ENCODE results near the gene PLPPR4. TPM values are rescaled to one million over a fixed set of nuclear protein-coding genes. Genes with fewer than 3 reads are reported as not detected.

Gene PLPPR4
- polyA plus RNA-seq, 1 donor (not counting 4 experiments of a cell fraction or from before 2014, with no cell fraction given) = not detected

DNA sequence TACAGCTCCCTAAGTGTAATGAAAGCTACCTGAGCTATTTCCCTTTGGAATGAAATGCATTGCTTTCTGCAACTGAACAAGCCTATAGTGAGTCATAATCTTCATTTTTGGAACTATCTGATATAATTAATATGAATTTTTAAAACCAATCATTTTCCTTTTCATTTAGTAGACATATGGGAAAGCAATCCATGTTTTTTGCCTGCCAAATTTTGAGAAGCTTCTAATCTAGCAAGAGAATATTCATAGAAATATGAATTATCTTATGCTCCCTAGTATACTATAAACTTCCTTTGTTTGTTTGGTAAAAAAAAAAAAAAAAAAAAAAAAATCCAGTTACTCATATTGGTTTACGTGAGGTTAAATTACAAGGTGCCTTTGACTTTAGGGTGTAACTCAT is 68.3 kb downstream of the PLPPR4 start:
- no peaks in the 10 kb centered on the region for H3K9me3 ChIP-seq (ENCODE audit: control insufficient read depth, low read depth, low read length)
- FAIRE-seq = no peak

DNA sequence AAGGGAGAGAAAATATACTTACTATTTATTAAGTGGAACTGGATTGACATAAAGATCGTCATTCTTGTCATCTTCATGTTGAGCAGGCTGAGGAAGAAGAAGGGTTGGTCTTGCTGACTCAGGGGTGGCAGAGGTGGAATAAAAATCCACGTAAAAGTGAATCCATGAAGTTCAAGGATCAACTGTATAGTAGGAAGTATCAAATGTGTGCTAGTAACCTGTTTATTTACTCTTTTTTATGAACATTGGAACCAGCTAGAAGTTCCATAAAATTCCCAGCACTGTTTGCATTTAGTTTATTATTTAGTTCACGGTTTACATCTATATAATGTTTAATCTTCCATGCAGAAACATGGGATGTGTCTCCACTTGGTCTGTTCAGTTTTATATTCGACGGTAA is 70.7 kb downstream of the PLPPR4 start:
- no peaks in the 10 kb centered on the region for H3K27me3 ChIP-seq (ENCODE audit: control insufficient read depth, extremely low read depth, insufficient read depth, low read length)
- no peaks in the 10 kb centered on the region for H3K9me3 ChIP-seq (ENCODE audit: control insufficient read depth, low read depth, low read length)
- H3K4me1 ChIP-seq (ENCODE audit: control insufficient read depth, extremely low read depth, insufficient read depth, low read length) = no peaks in the 10 kb centered on the region
- no peak overlapping the region for H3K4me3 ChIP-seq (ENCODE audit: control insufficient read depth in 2 of 3, extremely low read depth in 1 of 3, insufficient read depth in 2 of 3, low read depth in 1 of 3, low read length in 3 of 3)
- no peaks in the 10 kb centered on the region for H3K9me1 ChIP-seq (ENCODE audit: control insufficient read depth, extremely low read depth, insufficient read depth, low read length)
- no peak for DNase-seq (ENCODE audit: low read depth, low spot score)
- H4K20me1 ChIP-seq (ENCODE audit: control insufficient read depth, extremely low read depth, insufficient read depth, low read length) = no peaks in the 10 kb centered on the region
- FAIRE-seq = no peak
- no peak overlapping the region for H3K9ac ChIP-seq (ENCODE audit: control insufficient read depth, extremely low read depth, insufficient read depth, low read length)
- dilution Hi-C loops (cut with MboI; ENCODE audit: extremely low pct_ligation_motif_present, low sequenced_read_pairs) = no loop called here
- no peak overlapping the region for H3K27ac ChIP-seq (ENCODE audit: control insufficient read depth, insufficient read depth, low read length)
- H3K4me2 ChIP-seq (ENCODE audit: control insufficient read depth, extremely low read depth, insufficient read depth, low read depth, low read length) = no peak overlapping the region
- TF ChIP-seq, protein P1, sequence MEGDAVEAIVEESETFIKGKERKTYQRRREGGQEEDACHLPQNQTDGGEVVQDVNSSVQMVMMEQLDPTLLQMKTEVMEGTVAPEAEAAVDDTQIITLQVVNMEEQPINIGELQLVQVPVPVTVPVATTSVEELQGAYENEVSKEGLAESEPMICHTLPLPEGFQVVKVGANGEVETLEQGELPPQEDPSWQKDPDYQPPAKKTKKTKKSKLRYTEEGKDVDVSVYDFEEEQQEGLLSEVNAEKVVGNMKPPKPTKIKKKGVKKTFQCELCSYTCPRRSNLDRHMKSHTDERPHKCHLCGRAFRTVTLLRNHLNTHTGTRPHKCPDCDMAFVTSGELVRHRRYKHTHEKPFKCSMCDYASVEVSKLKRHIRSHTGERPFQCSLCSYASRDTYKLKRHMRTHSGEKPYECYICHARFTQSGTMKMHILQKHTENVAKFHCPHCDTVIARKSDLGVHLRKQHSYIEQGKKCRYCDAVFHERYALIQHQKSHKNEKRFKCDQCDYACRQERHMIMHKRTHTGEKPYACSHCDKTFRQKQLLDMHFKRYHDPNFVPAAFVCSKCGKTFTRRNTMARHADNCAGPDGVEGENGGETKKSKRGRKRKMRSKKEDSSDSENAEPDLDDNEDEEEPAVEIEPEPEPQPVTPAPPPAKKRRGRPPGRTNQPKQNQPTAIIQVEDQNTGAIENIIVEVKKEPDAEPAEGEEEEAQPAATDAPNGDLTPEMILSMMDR (optimal IDR thresholded peaks at IDR 0.05 in 1 of 3, IDR thresholded peaks at IDR 0.05 in 1 of 3, conservative IDR thresholded peaks at IDR 0.05 in 1 of 3; ENCODE audit: extremely low read depth in 1 of 3, insufficient read depth in 2 of 3, low read length in 3 of 3) = no peak
- TF ChIP-seq EZH2 (IDR thresholded peaks at IDR 0.05; ENCODE audit: low read length) = no peak
- H2AFZ ChIP-seq (ENCODE audit: control insufficient read depth, low read length) = no peak overlapping the region
- H3K36me3 ChIP-seq (ENCODE audit: control insufficient read depth in 2 of 2, extremely low read depth in 1 of 2, insufficient read depth in 2 of 2, low read length in 2 of 2) = no peaks in the 10 kb centered on the region
- no peaks in the 10 kb centered on the region for H3K79me2 ChIP-seq (ENCODE audit: control insufficient read depth, insufficient read depth, low read length)

More for the DNA sequence above, 68.3 kb downstream of the PLPPR4 start:
- Histone ChIP-seq H2AFZ (ENCODE audit: control insufficient read depth, low read length) (no peak overlapping the region), H3K27ac (ENCODE audit: control insufficient read depth, insufficient read depth, low read length) (no peak overlapping the region), H3K36me3 (ENCODE audit: control insufficient read depth in 2 of 2, extremely low read depth in 1 of 2, insufficient read depth in 2 of 2, low read length in 2 of 2) (no peaks in the 10 kb centered on the region), H4K20me1 (ENCODE audit: control insufficient read depth, extremely low read depth, insufficient read depth, low read length) (no peaks in the 10 kb centered on the region), H3K4me2 (ENCODE audit: control insufficient read depth, extremely low read depth, insufficient read depth, low read depth, low read length) (no peak overlapping the region), H3K4me3 (ENCODE audit: control insufficient read depth in 2 of 3, extremely low read depth in 1 of 3, insufficient read depth in 2 of 3, low read depth in 1 of 3, low read length in 3 of 3) (no peak overlapping the region), H3K9ac (ENCODE audit: control insufficient read depth, extremely low read depth, insufficient read depth, low read length) (no peak overlapping the region), H3K4me1 (ENCODE audit: control insufficient read depth, extremely low read depth, insufficient read depth, low read length) (no peaks in the 10 kb centered on the region), H3K79me2 (ENCODE audit: control insufficient read depth, insufficient read depth, low read length) (no peaks in the 10 kb centered on the region), H3K27me3 (ENCODE audit: control insufficient read depth, extremely low read depth, insufficient read depth, low read length) (no peaks in the 10 kb centered on the region), H3K9me1 (ENCODE audit: control insufficient read depth, extremely low read depth, insufficient read depth, low read length) (no peaks in the 10 kb centered on the region)
- TF ChIP-seq, protein P1 (optimal IDR thresholded peaks at IDR 0.05 in 1 of 3, IDR thresholded peaks at IDR 0.05 in 1 of 3, conservative IDR thresholded peaks at IDR 0.05 in 1 of 3; ENCODE audit: extremely low read depth in 1 of 3, insufficient read depth in 2 of 3, low read length in 3 of 3) = no peak
- no peak for TF ChIP-seq EZH2 (IDR thresholded peaks at IDR 0.05; ENCODE audit: low read length)
- no peak for DNase-seq (ENCODE audit: low read depth, low spot score)
- dilution Hi-C loops (cut with MboI; ENCODE audit: extremely low pct_ligation_motif_present, low sequenced_read_pairs) = no loop called here

Data from keratinocyte (primary cell).